SKM-1 (cell line): ENCODE measurements around the gene CNTN5.

Experiments used
- DNase-seq: peaks from one replicate; lab custom pipeline; 2025; ENCODE audit not compliant: unreplicated experiment; lab: John Stamatoyannopoulos, UW

Gene CNTN5

DNA sequence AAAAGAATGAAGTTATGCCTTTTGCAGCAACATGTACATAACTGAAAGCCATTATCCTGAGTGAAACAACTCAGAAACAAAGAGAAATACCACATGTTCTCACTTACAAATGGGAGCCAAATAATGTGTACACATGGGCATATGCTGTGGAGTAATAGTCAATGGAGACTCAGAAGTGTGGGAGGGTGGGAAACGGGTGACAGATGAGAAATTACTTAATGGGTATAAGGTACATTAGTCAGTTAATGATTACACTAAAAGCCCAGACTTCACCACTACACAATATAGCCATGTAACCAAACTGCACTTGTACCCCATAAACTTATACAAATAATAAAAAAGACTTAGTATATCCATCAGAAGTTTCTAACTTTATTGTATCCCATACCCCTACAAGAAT is 992.3 kb downstream of the CNTN5 start:
- no peak for DNase-seq

DNA sequence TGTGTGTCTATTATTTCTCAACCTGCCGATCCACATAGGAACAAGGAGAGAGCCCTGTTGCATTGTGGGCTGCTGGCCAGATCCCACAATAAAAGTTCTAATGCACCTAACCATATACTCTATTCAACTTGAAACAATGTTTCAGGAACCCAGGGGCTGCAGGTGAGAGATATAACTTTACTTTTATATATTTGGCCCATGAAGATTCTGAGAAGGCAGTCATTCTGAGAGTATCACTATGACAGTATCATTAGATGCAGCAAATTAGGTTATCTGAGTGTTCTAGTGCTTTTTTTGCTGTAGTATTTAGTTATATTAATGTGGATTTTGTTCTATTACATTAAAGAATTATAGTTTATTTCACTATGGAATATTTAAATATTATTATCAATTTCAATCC is 1011.2 kb downstream of the CNTN5 start:
- no peak for DNase-seq

- no peak for DNase-seq
Measured at GRCh38 chr11:100061006-100061405, 1040.3 kb downstream of the CNTN5 start.

DNA sequence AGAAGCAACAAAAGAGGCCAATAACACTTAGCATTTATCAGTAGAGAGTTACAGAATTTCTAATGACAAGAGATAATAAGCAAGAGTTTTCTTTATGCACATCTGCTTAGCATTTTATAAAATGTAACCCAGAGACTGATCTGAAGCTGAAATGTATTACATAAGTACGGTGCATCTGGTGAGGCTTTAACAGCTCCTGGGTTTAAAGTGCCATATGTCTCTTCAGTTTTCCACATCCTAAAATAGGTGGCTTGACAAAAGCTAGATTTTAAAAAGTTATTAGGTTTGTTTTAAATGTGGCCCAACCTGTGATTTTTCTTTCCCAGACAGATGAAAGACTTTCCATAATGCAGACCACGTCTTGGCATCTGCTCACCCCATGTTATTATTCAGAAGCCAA is 1045.7 kb downstream of the CNTN5 start:
- no peak for DNase-seq

- DNase-seq, result no peak
Measured at GRCh38 chr11:100068116-100068515, 1047.4 kb downstream of the CNTN5 start.

DNA sequence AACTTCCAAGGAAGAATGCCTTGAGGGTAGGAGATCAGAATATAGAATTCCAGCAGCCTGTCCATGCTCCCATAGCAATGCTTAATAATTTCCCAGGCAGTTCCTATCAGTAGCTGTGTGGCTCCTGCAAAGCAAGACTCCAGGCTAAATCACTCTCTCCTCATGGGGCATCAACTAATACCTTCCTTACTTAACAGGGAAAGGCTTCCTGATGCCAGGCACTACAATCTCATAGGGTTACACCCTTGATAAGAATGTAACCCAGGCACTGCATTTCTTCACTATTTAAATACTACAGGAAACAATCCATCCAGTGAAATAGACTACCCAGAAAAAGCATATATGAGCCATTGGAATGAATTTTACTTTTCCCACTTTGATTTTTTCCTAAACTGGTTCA is 1051.4 kb downstream of the CNTN5 start:
- no peak for DNase-seq

DNA sequence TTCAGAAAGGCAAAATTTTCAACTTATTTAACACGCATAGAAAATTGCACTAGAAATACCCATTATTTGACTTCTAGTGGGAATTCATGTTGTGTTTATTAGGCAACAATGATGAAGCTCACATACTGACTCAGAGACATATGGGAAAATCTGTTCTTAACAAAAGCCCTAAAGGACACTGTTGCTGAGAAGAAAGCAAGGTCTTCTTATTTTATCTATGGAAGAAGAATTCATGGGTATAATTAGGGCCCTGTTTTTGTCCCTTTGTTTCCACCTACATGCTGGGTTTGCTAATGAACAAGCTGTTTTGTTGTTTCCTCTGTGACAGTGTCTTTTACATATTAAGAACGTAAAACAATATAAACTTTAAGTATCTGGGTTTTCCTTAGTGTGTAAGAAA is 1059.6 kb downstream of the CNTN5 start:
- DNase-seq, result no peak

DNA sequence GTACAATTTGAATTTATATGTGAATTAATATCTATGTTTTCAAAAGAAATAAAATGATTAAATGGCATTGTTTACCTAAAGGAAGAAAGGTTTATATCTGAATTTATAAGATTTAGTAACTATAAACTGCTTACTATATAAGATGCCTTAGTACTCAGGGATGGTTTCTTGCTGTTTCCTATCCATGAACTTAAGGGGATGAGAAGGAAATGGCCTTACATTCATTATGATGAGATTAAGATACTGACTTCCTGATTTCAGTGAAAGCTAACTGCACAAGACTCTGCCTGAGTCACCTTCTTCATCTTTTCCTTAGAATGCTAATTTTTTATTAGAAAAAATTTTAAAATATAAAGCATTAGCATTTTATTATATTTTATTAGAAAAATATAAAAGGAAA is 1060.1 kb downstream of the CNTN5 start:
- no peak for DNase-seq

GRCh38 chr11:100093698-100094097 is 1072.9 kb downstream of the CNTN5 start:
- no peak for DNase-seq

DNA sequence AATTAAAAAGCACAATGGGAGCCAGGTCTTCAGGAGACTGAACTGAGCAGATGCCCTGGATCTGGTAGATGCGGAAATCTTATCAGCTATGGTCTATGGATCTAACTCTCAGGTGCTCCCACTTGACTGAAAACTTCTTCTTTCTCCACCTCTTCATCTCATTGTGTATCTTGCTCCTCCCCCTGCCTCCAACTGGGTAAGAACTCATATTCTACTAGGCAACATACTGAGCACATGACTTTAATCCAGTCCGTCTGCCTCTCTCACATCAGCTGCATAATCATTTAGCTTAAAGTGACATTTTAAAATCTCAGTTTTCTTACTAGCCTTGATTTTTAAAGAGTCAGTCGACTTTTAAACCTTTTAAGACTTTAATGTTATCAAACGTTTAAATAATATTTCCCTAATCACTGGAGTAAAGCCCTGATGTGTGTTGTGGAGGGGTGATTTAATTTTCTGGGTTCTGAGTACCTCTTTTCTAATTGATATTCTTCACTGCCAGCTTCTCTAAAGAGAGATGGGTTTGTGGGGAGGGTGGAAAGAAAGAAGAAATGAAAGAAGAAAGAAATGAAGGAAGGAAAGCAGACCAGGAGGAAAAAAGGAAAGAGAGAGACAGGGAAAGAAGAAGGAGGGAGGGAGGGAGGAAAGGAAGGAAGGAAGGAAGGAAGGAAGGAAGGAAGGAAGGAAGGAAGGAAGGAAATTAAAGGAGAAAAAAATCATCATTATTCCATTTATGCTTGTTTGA is 1073.5 kb downstream of the CNTN5 start:
- no peak for DNase-seq

DNA sequence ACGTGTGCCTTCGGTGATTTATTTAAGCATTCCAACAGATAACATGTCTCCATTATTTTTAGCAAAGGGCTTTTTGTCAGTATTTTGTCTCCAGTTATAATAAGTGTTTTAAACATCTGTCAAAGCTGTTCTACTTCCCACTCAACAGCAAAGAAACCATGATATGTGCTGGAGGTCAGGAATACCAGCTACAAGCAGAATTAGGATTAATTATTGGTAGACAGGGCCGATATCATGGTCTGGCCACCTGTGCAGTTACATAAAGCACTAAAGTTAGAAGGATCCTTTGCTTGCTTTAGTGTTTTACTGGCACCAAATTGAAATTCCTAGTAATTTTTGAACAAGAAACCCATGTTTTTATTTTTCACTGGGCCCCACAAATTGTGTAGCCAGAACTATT is 1075.1 kb downstream of the CNTN5 start:
- DNase-seq, result no peak

DNA sequence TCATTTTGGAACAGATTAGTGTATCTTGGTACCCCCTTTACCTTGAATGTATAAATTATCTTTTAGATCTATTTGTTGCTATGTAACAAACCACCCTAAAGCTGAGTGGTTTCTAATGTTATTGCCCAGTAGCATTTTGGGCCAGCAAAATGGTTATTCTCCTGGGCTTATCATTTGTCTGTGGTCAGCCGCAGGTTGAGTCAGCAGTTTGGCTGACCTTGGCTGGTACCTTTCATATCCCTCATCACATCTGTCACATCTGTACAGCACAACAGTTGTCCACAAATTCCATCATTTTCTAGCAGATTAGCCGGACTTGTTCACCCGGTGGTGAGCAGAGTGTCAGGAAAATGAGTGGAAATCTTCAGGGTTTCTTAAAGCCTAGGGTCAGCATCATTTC is 1077.8 kb downstream of the CNTN5 start:
- DNase-seq, result no peak

DNA sequence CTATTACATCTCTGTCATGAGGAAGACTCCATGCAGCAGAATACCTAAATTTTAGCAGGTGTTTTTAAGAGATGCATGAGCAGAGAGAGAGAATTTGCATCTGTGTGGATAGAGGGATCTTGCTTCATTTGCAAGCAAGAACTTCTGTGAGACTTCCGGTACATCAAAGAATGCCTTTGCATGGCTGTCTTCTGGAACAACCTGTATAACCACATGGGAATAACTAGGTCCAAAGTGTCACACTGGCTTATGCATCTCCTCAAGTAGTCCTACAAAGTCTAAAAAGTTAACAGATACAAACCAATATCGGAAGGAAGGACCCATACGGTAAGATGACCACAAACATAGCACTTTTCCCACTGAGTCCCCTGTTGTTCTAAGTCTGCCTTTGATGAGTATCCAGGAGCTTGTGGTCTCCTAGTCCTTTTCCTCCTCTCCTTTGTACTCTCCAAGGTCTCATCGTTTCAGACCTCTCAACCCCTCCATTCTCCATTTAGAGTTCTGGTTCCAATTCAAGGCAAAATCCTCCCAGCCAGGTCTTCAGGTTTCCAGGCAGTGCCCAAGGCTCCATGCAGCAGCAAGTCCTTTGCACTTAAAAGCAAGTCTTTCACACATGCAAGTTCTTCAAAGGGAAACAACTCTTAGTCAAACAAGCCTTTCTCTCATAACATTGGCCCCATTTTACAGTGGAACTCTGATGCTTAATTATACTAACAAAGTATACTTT is 1084.7 kb downstream of the CNTN5 start:
- DNase-seq, result no peak

- no peak for DNase-seq
Measured at GRCh38 chr11:100105982-100106358, 1085.2 kb downstream of the CNTN5 start.

GRCh38 chr11:100119176-100119575 is 1098.4 kb downstream of the CNTN5 start:
- no peak for DNase-seq

GRCh38 chr11:100133114-100133513 is 1112.4 kb downstream of the CNTN5 start:
- DNase-seq, result no peak

GRCh38 chr11:100141201-100141600 is 1120.5 kb downstream of the CNTN5 start:
- DNase-seq, result no peak

- no peak for DNase-seq
Measured at GRCh38 chr11:100151944-100152343, 1131.2 kb downstream of the CNTN5 start.

GRCh38 chr11:100152766-100153165 is 1132.0 kb downstream of the CNTN5 start:
- no peak for DNase-seq

GRCh38 chr11:100163471-100163870 is 1142.7 kb downstream of the CNTN5 start:
- no peak for DNase-seq

- DNase-seq, result no peak
Measured at GRCh38 chr11:100174881-100175280, 1154.1 kb downstream of the CNTN5 start.

- DNase-seq, result no peak
Measured at GRCh38 chr11:100176456-100176855, 1155.7 kb downstream of the CNTN5 start.

- no peak for DNase-seq
Measured at GRCh38 chr11:100177651-100178050, 1156.9 kb downstream of the CNTN5 start.
